Stimulated activated CD8-positive, alpha-beta memory T cell treated with anti-CD3 and anti-CD28 coated beads, Interleukin-7, amount 100 ng/mL, for 48 hours (primary cell): Measurements from ENCODE around the gene EXOC3L4.
A peak's percentile ranks its signal among the peaks of the same experiment; 100 is the strongest.
"Not testable (repeated sequence)": the region's sequence is repeated elsewhere in the genome, so short reads cannot be mapped to it uniquely, and the experiment has no call there.

Experiments used
- DNase-seq, 2 donors: peaks; one replicate each; pipeline ENCODE4 v3.0.0-alpha.2; 2020; ENCODE audit warnings: low read depth in 1 of 2; ENCODE audit errors: extremely low read depth in 1 of 2

EXOC3L4 gene

DNA sequence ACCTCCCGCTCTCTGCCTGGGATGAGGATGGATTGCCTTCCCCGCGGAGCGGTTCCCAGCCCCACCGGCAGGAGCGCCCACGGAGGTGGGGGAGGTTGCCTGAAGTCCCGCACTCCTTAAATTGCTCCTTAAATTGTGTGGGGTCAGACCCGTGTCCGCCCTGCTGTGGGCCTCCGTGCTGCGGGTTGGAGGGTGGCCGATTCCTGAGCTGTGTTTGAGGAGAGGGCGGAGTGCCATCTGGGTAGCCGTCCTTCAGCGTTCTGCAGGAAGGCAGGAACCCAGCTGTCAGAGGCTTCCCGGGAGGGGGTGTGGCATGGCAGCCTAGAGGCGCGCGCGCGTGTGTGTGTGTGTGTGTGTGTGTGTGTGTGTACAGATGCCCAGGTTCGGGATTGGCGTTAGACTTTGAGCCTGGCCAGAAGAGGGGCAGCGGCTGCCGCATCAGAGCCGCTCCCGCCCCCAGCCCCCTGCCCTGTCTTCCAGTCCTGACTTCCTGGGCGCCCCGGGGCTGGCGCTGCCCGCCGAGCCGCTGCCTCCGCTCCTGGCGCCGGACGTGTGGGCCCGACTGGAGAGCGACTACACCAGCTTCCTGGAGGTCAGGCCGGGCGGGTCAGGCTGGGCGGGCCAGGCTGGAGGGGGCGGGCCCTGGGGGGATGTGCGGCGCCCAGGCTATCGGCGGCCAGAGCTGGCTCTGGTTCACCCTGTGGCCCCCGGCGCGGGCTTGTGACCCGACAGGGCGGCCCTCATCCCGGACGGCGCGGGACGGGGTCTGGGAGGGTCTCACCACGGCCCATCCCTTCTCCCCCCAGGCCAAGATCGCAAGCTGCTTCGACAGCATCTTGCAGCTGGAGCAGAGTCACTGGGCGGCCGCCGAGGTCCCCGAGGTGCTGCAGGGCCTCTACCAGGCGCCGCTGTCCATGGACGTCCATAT is 9.2 kb downstream of the EXOC3L4 start:
- DNase-seq: no peak

DNA sequence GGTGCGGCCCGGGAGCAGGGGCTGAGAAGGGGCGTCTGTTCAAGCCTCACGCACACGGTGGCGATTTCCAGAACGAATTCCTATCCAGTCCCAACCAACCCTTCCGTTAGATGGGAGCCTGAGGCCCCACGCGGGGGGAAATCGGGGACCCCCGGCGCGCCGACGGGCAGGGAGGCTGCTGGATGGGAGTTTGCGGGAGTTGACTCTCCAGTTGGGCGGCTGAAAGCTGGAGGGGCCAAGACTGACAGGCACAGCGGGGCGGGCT is 9.8 kb downstream of the EXOC3L4 start:
- no peak for DNase-seq

DNA sequence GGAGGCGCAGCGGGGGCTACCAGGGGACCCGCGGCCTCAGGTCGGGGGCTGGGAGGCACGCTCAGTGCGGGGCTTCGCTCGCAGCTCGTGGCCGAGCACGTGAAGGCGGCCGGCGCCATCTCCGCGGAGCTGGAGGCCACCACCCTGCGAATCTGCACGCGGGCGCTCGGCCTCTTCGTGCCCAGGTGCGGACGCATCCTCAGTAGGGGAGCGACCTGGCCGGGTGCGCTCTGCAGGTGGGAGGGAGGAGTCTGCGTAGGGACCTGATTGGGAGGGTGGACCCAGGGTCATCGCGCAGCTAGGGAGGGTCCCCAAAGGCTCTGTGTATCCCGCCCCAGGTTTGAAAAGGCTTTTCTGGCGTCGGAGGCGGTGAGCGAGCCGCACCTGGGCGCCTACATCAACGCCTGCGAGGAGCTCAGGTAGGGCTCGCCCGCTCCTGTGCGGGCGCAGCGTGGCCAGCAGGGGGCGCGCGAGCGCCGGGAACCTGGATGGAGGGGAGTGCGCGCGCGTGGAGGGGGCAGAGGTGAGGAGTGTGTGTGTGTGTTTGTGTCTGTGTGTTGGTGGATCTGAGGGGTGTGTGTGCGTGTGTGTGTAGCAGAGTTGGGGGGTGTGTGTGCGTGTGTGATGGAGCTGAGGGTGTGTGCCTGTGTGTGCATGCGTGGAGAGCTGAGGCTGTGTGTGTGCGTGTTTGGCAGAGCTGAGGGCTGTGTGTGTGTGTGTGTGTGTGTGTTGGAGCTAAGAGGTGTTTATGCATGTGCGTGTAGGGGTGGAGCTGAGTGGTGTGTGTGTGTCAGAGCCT is 10.3 kb downstream of the EXOC3L4 start:
- DNase-seq: peak; percentile 33 to 41

GRCh38 chr14:103105580-103106150 is 11.1 kb downstream of the EXOC3L4 start:
- DNase-seq: no peak

DNA sequence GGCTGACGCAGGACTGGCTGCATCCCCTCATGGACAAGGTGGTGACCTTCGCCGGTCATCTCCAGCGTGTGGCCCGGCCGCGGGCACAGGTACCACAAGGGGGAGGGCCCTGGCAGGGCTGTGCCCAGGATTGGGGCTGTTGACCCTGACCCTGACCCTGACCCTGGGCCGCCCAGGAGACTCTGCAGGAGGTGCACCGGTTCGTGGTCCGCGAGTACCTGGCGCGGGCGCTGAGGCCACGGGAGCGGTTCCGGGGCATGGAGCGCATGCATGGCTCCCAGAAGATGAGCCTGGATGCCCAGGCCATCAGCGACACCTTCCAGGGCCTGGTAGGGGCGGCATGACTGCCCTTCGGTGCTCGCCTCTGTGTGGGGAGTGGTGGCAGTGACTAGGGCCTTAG is 12.9 kb downstream of the EXOC3L4 start:
- DNase-seq: no peak

DNA sequence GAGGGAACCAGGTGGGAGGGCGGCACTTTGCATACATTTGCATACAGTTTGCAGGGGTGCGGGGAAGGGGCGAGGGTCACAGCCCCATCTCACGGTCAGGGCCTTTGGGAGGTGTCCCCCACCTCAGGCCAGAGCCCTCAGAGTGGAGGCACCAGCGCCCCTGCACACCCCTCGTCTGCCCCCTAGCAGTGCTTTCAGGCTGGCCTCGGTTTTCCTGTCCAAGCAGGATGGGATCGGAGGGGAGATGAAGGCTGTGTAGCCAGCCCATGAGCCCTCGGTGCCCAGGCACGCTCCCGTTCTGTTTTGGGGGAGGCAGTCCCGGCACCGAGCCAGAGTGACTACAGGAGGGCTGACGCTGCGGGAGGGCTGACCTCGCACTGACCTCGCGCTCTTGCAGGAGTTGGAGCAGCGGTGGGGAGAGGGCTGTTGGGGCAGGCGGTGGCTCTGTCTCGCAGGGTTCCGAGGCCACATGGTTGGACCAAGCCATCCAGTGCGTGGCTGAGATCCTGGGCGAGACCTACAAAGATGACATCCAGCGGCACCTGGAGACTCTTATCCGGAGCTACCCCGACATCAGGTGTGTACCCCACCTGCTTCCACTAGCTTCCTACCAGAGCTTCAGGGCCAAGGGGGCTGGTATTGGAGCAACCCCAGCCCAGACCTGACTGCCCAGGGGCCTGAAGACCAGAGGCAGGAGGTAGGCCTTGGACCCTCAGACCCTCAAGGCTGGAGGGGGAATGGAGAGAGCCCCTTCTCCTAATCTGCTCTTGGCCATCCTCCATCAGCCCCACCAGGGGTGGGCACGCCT is 13.6 kb downstream of the EXOC3L4 start:
- no peak for DNase-seq

- no peak for DNase-seq
Measured at GRCh38 chr14:103108749-103109207, 14.3 kb downstream of the EXOC3L4 start.

- DNase-seq: no peak
Measured at GRCh38 chr14:103109535-103110441, 15.3 kb downstream of the EXOC3L4 start.

DNA sequence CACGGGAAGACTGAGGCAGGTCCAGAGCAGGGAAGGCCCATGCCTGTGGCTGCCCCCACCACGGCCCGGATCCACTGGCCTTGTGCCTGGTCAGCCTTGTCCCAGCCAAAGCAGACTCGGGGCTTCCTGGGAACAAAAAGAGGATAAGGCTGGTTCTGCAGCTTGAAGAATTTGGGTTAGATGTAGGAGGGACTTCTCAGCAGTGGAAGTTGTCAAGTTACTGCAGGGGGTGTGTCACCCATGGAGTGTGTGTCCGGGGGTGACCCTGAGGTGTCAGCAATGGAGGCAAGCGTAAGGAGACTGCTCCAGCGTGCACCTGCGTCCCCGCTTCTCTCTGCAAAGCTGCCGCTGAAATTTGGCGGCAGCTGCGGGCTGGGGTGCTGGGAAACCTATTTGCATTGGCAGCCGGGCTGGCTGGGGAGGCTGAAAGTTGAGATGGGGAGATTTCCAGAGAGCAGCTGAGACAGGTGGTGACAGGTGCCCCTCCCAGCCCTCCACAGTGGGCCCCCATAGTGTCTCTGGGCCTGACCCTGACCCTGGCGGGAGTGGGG is 16.2 kb downstream of the EXOC3L4 start:
- no peak for DNase-seq

DNA sequence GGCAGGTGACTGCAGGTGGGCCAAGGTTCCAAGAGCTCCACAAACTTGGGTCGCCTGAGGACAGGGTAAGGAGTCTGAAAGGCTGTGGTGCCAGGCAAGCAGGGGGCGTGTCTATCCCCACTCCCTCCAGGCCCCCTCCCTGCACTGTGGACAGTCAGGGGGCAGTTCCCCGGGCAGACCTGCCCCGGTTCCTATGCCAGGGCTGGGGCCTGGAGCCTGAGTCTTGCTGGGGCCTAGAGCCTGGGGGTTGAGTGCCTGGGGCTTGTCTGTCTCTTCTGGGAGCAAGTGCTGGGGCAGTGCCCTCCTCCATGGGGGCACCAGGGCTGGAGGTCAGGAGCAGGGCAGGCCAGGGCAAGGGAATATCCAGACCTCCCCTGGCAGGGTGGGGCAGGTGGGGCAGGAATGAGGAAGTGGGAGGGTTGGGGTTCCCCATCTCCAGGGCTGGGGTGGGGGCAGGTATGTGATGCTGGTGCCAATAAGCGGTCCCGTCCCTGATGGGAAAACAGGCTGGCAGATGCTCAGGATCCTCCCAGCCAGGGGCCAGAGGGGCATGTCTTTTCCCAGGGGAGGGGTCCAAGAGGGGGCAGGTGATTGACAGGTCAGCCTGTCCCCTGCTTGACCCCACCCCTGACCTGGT is 16.8 kb downstream of the EXOC3L4 start:
- DNase-seq: no peak

- DNase-seq: no peak
Measured at GRCh38 chr14:103112400-103113243, 18.1 kb downstream of the EXOC3L4 start.

- no peak for DNase-seq
Measured at GRCh38 chr14:103113303-103113702, 18.8 kb downstream of the EXOC3L4 start.

- no peak for DNase-seq
Measured at GRCh38 chr14:103113774-103114173, 19.2 kb downstream of the EXOC3L4 start.

DNA sequence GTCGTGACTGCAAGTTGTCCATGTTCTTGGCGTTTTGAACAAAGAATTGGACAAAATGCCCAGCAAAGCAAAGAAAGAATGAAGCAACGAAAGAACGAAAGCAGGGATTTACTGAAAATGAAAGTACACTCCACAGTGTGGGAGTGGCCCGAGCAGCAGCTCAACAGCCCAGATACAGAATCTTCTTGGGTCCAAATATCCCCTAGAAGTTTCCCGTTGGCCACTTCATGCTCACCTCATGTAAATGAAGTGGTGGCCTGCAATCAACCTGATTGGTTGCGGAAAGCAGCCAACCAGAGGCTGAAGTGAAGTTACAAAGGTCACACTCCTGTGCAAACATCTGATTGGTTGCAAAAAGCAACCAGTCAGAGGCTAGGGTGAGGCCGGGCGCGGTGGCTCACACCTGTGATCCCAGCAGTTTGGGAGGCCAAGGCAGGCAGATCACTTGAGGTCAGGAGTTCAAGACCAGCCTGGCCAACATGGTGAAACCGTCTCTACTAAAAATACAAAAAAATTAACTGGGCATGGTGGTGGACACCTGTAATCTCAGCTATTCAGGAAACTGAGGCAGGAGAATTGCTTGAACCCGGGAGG is 20.7 kb downstream of the EXOC3L4 start:
- not testable (repeated sequence) for DNase-seq

DNA sequence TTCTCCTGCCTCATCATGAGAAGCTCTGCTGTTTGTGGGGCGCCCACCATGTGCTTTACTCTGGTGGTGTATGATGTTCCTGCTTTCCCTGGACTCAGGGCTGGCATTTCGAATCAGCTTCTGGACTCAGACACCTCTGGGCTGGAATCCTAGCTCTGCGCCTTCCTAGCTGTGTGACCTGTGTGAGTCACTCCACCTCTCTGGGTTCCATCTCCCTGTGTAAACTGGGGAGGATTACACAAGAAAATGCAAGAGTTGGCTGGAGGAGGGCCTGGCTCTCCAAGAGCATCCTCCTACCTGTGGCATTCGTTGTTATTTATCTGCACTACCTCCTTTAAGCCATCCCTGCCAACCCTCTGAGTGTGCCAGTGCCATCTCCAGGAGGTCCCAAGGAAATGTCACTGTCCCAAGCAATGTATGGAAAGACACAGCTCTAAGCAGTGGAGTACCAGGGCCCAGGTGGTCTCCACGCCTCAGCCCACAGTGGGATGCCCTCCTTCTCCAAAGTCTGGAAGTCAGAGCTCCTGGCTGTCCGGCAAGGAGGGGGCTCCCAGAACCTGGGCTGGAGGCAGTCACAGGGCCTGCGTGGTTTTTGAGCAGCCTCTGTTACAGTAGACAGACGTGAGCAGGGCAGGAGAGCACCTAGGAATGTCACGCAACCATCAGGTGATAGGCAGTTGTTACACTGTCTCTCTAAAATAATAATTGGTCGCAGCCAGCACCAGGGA is 21.5 kb downstream of the EXOC3L4 start:
- no peak for DNase-seq

GRCh38 chr14:103116636-103117035 is 22.1 kb downstream of the EXOC3L4 start:
- DNase-seq: no peak

- not testable (repeated sequence) for DNase-seq
Measured at GRCh38 chr14:103117499-103117898, 23.0 kb downstream of the EXOC3L4 start.
